Lower lobe of right lung (tissue), 2 donors: ENCODE data around the gene LSAMP. TPM values are rescaled to one million over a fixed set of nuclear protein-coding genes. Genes with fewer than 3 reads are reported as not detected.

Source experiments
- ATAC-seq, 2 donors: fragments of 200-7000 bp; cut with Tn5 transposase; one replicate each; pipeline ENCODE4 v1.9.1; 2020 to 2022; ENCODE audit warnings: mild to moderate bottlenecking in 2 of 2, moderate library complexity in 2 of 2
- DNase-seq: peaks from one replicate; pipeline ENCODE4 v3.0.0-alpha.2; 2020
- H3K27ac ChIP-seq: fragments of 200-600 bp; one replicate; pipeline ENCODE4 v1.8.0; 2022
- H3K27me3 ChIP-seq: fragments of 200-600 bp; one replicate; pipeline ENCODE4 v1.8.0; 2022; ENCODE audit warnings: low read depth
- H3K36me3 ChIP-seq: fragments of 200-600 bp; one replicate; pipeline ENCODE4 v1.8.0; 2022; ENCODE audit warnings: mild to moderate bottlenecking
- H3K4me1 ChIP-seq: fragments of 200-600 bp; one replicate; pipeline ENCODE4 v1.8.0; 2022
- H3K4me3 ChIP-seq: fragments of 200-600 bp; one replicate; pipeline ENCODE4 v1.8.0; 2022; ENCODE audit warnings: mild to moderate bottlenecking
- H3K9me3 ChIP-seq: fragments of 200-600 bp; one replicate; pipeline ENCODE4 v1.8.0; 2022
- CTCF ChIP-seq: fragments of 200-600 bp; IDR thresholded peaks from one replicate; pipeline ENCODE4 v1.8.0; 2022; ENCODE audit warnings: antibody characterized with exemption, mild to moderate bottlenecking
- intact Hi-C: fragments of 100-400 bp; cut with DNase I; formaldehyde crosslinking; loops from one replicate; pipeline ENCODE4 v1.11.0; 2022
- total RNA-seq: library from RNA; stranded (reverse); fragmentation: NEBNext Ultra II Directional; extraction: Animal tissue kit (Norgen Biotek cat#: 25700); gene quantifications from one replicate; pipeline ENCODE4 v1.2.1, GENCODE V29; 2021
- donor health status: DM: no; HTN: yes; CAD: no; lungs with severe emphysema.

LSAMP gene
- total RNA-seq, 1 donor from 2014 or later, result 20.1 TPM

- no peak overlapping the region for H3K4me3 ChIP-seq
- H3K9me3 ChIP-seq, result no peaks in the 10 kb centered on the region
- no peak for DNase-seq
- ATAC-seq, result no peak
- intact Hi-C loops, result no loop called here
- no peaks in the 10 kb centered on the region for H3K27me3 ChIP-seq
- no peaks in the 10 kb centered on the region for H3K4me1 ChIP-seq
- no peak overlapping the region for H3K27ac ChIP-seq
- H3K36me3 ChIP-seq, result no peaks in the 10 kb centered on the region
- TF ChIP-seq CTCF, result no peak
These were observed 50.9 kb downstream of the LSAMP start for GRCh38 chr3:116394365-116394764.

- intact Hi-C loops, result no loop called here
- no peaks in the 10 kb centered on the region for H3K36me3 ChIP-seq
- H3K4me1 ChIP-seq, result no peaks in the 10 kb centered on the region
- no peak overlapping the region for H3K27ac ChIP-seq
- H3K9me3 ChIP-seq, result no peaks in the 10 kb centered on the region
- H3K27me3 ChIP-seq, result no peaks in the 10 kb centered on the region
- ATAC-seq (peak in 1 of 2 donors; percentile 37), DNase-seq (no peak)
- H3K4me3 ChIP-seq, result no peak overlapping the region
- no peak for TF ChIP-seq CTCF
These were observed 52.1 kb downstream of the LSAMP start for GRCh38 chr3:116393199-116393598.

- Histone ChIP-seq H3K4me1 (no peaks in the 10 kb centered on the region), H3K36me3 (no peaks in the 10 kb centered on the region), H3K9me3 (no peaks in the 10 kb centered on the region), H3K4me3 (no peak overlapping the region), H3K27me3 (no peaks in the 10 kb centered on the region), H3K27ac (no peak overlapping the region)
- intact Hi-C loops, result no loop called here
- DNase-seq, result no peak
- TF ChIP-seq CTCF, result no peak
- ATAC-seq, result peak in 1 of 2 donors; percentile 21
These were observed 53.0 kb downstream of the LSAMP start for GRCh38 chr3:116392291-116392690.

- Histone ChIP-seq H3K27ac (no peak overlapping the region), H3K27me3 (no peaks in the 10 kb centered on the region), H3K36me3 (no peaks in the 10 kb centered on the region), H3K9me3 (no peaks in the 10 kb centered on the region), H3K4me3 (no peak overlapping the region), H3K4me1 (no peaks in the 10 kb centered on the region)
- intact Hi-C loops, result no loop called here
- no peak for TF ChIP-seq CTCF
- ATAC-seq (peak; percentile 15 to 24), DNase-seq (no peak)
These were observed 53.7 kb downstream of the LSAMP start for GRCh38 chr3:116391296-116392201.

GRCh38 chr3:116390318-116390717, 55.0 kb downstream of the LSAMP start:
- ATAC-seq (no peak), DNase-seq (no peak)
- H3K9me3 ChIP-seq, result no peaks in the 10 kb centered on the region
- no peak overlapping the region for H3K27ac ChIP-seq
- no peaks in the 10 kb centered on the region for H3K36me3 ChIP-seq
- no peak for TF ChIP-seq CTCF
- H3K27me3 ChIP-seq, result no peaks in the 10 kb centered on the region
- intact Hi-C loops, result no loop called here
- H3K4me3 ChIP-seq, result no peak overlapping the region
- no peaks in the 10 kb centered on the region for H3K4me1 ChIP-seq
